T-helper 17 cell (primary cell): Measurements from ENCODE around the gene SRM. TPM values are rescaled to one million over a fixed set of nuclear protein-coding genes. Genes with fewer than 3 reads are reported as not detected.
"Not testable (repeated sequence)": the region's sequence is repeated elsewhere in the genome, so short reads cannot be mapped to it uniquely, and the experiment has no call there.

ENCODE experiments used
- ATAC-seq: fragments of 150-1000 bp; cut with Tn5 transposase; 2 replicates; pipeline ENCODE4 v1.10.0; 2021; ENCODE audit warnings: mild to moderate bottlenecking, moderate library complexity
- DNase-seq, 3 donors: peaks; one replicate each; pipeline versions ENCODE4 v3.0.0 to v3.0.0-alpha.2; 2020 to 2021
- H3K9me3 ChIP-seq: one replicate; pipeline ENCODE4 v1.7.0; 2013; ENCODE audit warnings: low read length, mild to moderate bottlenecking; ENCODE audit not compliant: control insufficient read depth, poor library complexity, severe bottlenecking
- H3K27ac Mint-ChIP-seq: one replicate; pipeline ENCODE4 v1.8.0; 2022; ENCODE audit warnings: mild to moderate bottlenecking, moderate library complexity, mixed read lengths
- H3K27me3 Mint-ChIP-seq: one replicate; pipeline ENCODE4 v1.8.0; 2022; ENCODE audit warnings: mixed read lengths
- H3K36me3 Mint-ChIP-seq: one replicate; pipeline ENCODE4 v1.8.0; 2022; ENCODE audit warnings: low read depth, mixed read lengths
- H3K4me1 Mint-ChIP-seq: one replicate; pipeline ENCODE4 v1.8.0; 2022; ENCODE audit warnings: mild to moderate bottlenecking, mixed read lengths
- H3K4me3 Mint-ChIP-seq: one replicate; pipeline ENCODE4 v1.8.0; 2022; ENCODE audit warnings: mild to moderate bottlenecking, moderate library complexity, mixed read lengths
- total RNA-seq, 4 donors: library from RNA in 2 of 4; stranded (reverse) in 2 of 4; gene quantifications; one replicate each; pipeline ENCODE4 v1.2.3 and lab custom pipeline; 2022 to 2026

Gene SRM
- total RNA-seq, 2 donors from 2014 or later, result 37.5 to 39.5 TPM

- Mint-ChIP-seq H3K4me1 (peaks cover 21% of the 10 kb centered on the region), H3K27me3 (no peaks in the 10 kb centered on the region), H3K4me3 (peak overlapping the region; percentile 98), H3K27ac (peak overlapping the region; percentile 86), H3K36me3 (no peaks in the 10 kb centered on the region)
- H3K9me3 ChIP-seq, result no peaks in the 10 kb centered on the region
- ATAC-seq (no peak), DNase-seq (no peak)
Measured at GRCh38 chr1:11058595-11059154, 1.1 kb downstream of the SRM start.

- peaks cover 19% of the 10 kb centered on the region for H3K4me1 Mint-ChIP-seq
- DNase-seq, result no peak
- H3K27me3 Mint-ChIP-seq, result no peaks in the 10 kb centered on the region
- H3K36me3 Mint-ChIP-seq, result no peaks in the 10 kb centered on the region
- peak overlapping the region; percentile 54 for H3K27ac Mint-ChIP-seq
- no peak overlapping the region for H3K4me3 Mint-ChIP-seq
- H3K9me3 ChIP-seq, result no peaks in the 10 kb centered on the region
- ATAC-seq, result no peak
Measured at GRCh38 chr1:11058026-11058425, 1.8 kb downstream of the SRM start.

GRCh38 chr1:11057477-11057876 is 2.3 kb downstream of the SRM start:
- DNase-seq (no peak), ATAC-seq (no peak)
- Mint-ChIP-seq H3K27ac (peak overlapping the region; percentile 54), H3K4me3 (no peak overlapping the region), H3K36me3 (no peaks in the 10 kb centered on the region), H3K27me3 (no peaks in the 10 kb centered on the region), H3K4me1 (peaks cover 21% of the 10 kb centered on the region)
- H3K9me3 ChIP-seq, result no peaks in the 10 kb centered on the region

GRCh38 chr1:11056504-11056903 is 3.3 kb downstream of the SRM start:
- no peaks in the 10 kb centered on the region for H3K27me3 Mint-ChIP-seq
- H3K4me1 Mint-ChIP-seq, result peaks cover 24% of the 10 kb centered on the region
- DNase-seq (no peak), ATAC-seq (no peak)
- no peak overlapping the region for H3K27ac Mint-ChIP-seq
- H3K4me3 Mint-ChIP-seq, result no peak overlapping the region
- no peaks in the 10 kb centered on the region for H3K9me3 ChIP-seq
- no peaks in the 10 kb centered on the region for H3K36me3 Mint-ChIP-seq

DNA sequence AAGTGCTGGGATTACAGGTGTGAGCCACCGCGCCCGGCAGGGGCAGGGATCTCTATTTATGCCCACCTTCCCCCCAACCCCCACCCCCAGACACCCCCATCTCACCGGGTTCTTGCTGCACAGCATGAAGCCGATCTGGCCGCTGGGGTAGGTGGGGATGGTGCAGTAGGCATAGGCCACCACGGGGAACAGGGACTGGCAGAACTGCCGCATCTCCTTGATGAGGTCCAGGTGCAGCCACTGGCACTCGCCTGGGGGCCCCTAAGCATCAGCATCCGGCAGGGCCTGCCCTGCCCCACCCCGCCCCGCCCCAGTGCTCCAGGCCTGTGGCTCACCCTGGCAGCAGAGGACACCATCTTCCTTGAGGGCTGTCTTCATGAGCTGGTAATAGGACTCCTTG is 4.1 kb downstream of the SRM start:
- DNase-seq, result no peak
- no peak for ATAC-seq
- Mint-ChIP-seq H3K4me3 (no peak overlapping the region), H3K36me3 (no peaks in the 10 kb centered on the region), H3K27me3 (no peaks in the 10 kb centered on the region), H3K27ac (no peak overlapping the region), H3K4me1 (peaks cover 20% of the 10 kb centered on the region)
- no peaks in the 10 kb centered on the region for H3K9me3 ChIP-seq

DNA sequence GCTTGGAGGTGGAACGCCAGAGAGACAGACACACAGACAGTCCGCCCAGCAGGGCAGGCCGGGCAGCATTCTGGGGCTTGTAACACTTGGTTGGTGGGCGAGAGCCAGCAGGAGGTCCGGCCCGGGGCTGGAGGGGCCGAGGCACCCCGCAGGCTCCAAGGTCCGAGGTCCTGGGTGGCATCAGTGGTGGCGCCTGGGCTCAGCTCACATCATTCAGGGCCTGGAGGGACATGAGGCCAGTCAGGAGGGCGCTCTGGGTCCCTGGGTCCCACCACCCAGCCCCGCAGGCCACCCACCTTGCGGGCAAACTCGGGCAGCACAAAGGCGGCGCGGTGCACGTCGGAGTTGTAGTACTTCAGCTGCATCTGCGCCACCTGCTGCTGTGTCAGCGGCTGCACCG is 5.2 kb downstream of the SRM start:
- ATAC-seq, result no peak
- Mint-ChIP-seq H3K27ac (no peak overlapping the region), H3K36me3 (no peaks in the 10 kb centered on the region), H3K4me1 (peaks cover 19% of the 10 kb centered on the region), H3K4me3 (no peak overlapping the region), H3K27me3 (no peaks in the 10 kb centered on the region)
- DNase-seq, result no peak
- no peaks in the 10 kb centered on the region for H3K9me3 ChIP-seq

DNA sequence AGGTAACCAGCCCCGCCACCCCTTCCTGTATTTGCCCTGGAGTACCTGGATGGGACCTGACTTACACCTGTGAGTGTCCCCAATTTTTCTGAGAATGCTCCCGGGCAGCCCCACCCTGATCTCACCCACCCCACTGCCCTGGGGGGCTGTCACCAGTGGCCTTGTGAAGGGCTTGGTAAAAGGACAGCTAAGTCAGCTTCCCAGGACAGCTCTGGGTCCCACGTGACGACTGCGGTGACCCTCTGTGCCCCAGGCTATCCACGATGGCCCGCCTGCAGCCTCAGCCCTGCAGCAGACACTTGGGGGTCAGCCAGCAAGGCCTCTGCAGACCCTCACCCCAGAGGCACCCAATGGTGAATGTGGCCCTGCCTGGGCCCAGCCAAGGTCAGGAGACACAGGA is 5.6 kb downstream of the SRM start:
- Mint-ChIP-seq H3K27me3 (no peaks in the 10 kb centered on the region), H3K27ac (no peak overlapping the region), H3K4me3 (no peak overlapping the region), H3K4me1 (peaks cover 18% of the 10 kb centered on the region), H3K36me3 (no peaks in the 10 kb centered on the region)
- DNase-seq (no peak), ATAC-seq (no peak)
- no peaks in the 10 kb centered on the region for H3K9me3 ChIP-seq

DNA sequence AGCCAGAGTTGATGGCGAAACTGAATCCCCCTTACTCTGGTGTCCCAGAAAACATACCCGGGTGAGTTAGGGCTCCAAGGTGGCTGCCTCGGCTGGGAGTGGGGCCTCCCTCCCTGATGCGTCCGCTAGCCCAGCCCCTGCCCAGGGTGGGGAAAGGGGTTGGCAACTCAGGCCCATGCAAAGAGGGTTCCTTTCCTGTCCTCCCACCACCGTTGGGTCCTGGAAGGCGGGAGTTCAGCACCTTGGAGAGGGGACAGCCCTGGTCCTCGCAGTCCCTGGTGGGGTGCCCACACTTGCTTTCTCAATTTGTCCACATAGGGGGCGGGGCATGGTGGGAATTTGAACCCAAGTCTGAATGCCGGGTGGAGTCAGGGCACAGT is 6.1 kb downstream of the SRM start:
- no peaks in the 10 kb centered on the region for H3K27me3 Mint-ChIP-seq

DNA sequence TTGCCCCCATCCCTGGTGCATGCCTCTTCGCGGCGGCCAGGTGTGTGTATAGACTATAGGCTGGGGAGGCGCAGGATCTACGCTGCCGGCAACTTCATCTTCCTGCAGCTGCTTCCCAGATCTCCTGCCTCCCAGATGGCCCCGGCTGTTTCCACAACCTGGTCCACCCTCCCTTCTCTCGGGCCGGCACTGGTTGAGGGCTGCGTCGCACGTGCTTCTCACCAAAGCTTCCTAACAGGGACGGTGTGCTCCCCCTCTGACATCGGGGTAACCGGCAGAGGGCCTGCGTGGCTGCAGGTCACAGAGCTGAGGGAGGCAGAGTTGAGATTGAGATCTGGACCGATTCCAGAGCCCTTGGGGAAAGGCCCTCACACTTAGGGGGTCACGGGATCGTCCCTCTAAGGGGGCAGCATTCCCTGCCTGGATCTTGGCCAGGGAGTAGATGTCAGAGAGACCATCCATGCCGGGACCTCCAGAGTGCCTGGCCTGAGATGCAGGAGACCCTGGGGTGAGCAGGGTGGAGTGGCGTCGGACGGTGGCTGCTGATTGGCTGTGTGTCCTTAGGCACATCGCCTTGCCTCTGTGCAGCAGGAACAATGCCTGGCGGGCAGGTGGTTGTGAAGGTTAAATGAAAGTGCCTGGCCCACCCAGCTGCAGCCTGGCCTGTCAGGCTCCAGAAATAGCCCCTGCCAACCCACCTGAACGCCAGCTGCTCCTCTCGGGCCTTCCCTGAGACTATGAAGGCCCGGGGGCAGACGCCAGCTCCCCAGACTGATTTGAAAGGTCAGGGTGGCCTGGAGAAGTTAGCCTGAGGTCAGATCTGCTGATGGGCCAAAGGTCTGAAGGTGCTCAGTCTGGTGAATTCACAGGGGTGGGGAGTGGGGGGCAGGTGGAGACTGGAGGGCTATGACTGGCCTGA is 6.7 kb downstream of the SRM start:
- no peak for DNase-seq
- H3K27ac Mint-ChIP-seq, result peak overlapping the region; percentile 4
- no peaks in the 10 kb centered on the region for H3K9me3 ChIP-seq
- no peaks in the 10 kb centered on the region for H3K27me3 Mint-ChIP-seq
- no peak overlapping the region for H3K4me3 Mint-ChIP-seq
- peak; percentile 27 for ATAC-seq
- no peaks in the 10 kb centered on the region for H3K36me3 Mint-ChIP-seq
- peaks cover 11% of the 10 kb centered on the region for H3K4me1 Mint-ChIP-seq

More for the DNA sequence above, 6.1 kb downstream of the SRM start:
- ATAC-seq (no peak), DNase-seq (no peak)
- no peaks in the 10 kb centered on the region for H3K9me3 ChIP-seq
- Mint-ChIP-seq H3K4me3 (no peak overlapping the region), H3K4me1 (peaks cover 14% of the 10 kb centered on the region), H3K36me3 (no peaks in the 10 kb centered on the region), H3K27ac (no peak overlapping the region)

DNA sequence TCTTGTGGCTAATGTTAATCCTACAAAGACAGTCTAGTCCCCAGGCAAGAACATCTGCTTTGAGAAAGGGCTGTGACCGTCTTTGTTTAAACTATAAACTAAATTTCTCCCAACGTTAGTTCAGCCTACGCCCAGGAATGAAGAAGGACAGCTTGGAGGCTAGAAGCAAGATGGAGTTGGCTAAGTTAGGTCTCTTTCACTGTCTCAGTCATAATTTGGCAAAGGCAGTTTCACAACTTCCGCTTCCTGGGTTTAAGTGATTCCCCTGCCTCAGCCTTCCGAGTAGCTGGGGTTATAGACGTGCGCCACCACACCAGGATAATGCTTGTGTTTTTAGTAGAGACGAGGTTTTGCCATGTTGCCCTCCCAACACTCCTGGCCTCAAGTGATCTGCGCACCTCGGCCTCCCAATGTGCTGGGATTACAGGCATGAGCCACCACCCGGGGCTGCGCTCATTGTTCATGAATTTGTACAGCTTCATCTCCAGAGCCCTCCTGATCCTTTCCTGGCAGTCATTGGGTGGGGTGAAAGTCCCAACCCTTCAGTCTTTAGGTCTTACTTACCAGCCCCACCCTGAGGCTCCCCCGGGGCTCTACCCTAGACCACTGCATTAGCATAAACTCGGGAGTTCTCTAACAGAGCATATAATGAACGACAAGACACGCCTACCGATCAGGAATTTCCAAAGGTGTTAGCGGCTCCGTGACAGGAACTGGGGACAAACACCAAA is 7.9 kb downstream of the SRM start:
- ATAC-seq, result no peak

GRCh38 chr1:11051121-11051520 is 8.7 kb downstream of the SRM start:
- not testable (repeated sequence) for H3K4me3 Mint-ChIP-seq, H3K36me3 Mint-ChIP-seq, H3K27me3 Mint-ChIP-seq, DNase-seq, H3K4me1 Mint-ChIP-seq, H3K9me3 ChIP-seq, ATAC-seq
- peak overlapping the region; percentile 27 for H3K27ac Mint-ChIP-seq

More for the DNA sequence above, 7.9 kb downstream of the SRM start:
- Mint-ChIP-seq H3K4me1 (peaks cover 8% of the 10 kb centered on the region), H3K4me3 (no peak overlapping the region), H3K36me3 (no peaks in the 10 kb centered on the region), H3K27ac (peak overlapping the region; percentile 27), H3K27me3 (no peaks in the 10 kb centered on the region)
- no peak for DNase-seq
- no peaks in the 10 kb centered on the region for H3K9me3 ChIP-seq

DNA sequence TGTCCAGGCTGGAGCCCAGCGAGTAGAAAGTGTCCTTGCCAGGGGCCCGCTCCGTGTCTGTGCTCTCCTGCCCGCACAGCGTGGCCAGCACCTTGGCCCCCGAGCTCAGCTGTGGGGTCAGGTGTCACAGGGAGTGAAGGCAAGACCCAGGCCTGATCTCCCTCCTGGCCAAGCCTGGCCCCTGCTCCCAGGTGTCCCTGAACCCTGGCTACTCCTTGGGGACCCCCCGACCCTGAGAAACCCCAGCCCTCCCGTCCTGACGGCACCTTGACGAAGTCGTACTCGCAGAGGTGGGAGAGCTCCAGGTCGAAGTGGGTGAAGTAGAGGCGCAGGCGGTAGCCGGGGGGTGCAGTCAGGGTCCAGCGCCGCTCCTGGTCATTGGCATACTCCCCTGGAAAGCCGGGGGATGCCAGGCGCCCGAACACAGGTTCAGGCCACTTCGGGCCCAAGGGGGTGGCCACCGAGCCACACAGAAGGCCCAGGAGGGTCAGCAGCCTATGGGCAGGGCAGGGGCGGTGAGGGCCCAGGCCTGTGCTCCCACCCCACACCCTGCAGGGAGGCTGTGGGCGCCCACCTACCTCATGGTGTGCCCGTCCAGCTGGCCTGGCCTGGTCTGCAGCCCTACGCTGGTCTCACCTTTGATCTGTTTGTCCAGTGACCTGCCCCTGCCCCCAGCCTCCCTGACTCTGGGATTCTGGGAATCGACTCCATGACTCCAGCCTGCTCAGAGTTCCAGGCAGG is 13.0 kb downstream of the SRM start, which contains the start of gene MASP2:
MASP2 (minus strand) TSS at position 615 of the 741 bp plus-strand sequence; CDS start at position 583, 32 bp downstream.
- Mint-ChIP-seq H3K27me3 (no peaks in the 10 kb centered on the region), H3K27ac (no peak within 1 kb of the TSS), H3K4me1 (peaks cover 2% of the 10 kb centered on the region), H3K36me3 (no peaks in the 10 kb centered on the region), H3K4me3 (no peak within 1 kb of the TSS)
- no peaks in the 10 kb centered on the region for H3K9me3 ChIP-seq
- ATAC-seq, result no peak
- DNase-seq, result peak in 1 of 3 donors; percentile 6

DNA sequence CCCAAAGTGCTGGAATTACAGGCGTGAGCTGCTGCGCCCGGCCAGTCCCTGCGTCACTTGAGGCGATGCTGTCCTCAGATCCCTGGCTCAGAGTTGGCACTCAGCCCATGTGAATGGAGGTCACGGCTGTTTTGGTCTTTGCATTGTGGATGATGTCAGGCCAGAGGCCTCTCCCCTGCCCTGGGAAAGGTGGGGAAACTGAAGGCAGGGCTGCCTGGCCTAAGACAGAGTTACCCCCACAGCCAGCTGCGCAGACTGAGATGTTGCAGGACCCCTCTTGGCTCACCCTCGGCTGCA is 13.6 kb downstream of the SRM start:
- H3K4me3 Mint-ChIP-seq, result no peak overlapping the region
- peaks cover 2% of the 10 kb centered on the region for H3K4me1 Mint-ChIP-seq
- ATAC-seq, result no peak
- H3K27ac Mint-ChIP-seq, result no peak overlapping the region
- H3K36me3 Mint-ChIP-seq, result no peaks in the 10 kb centered on the region
- no peaks in the 10 kb centered on the region for H3K9me3 ChIP-seq
- DNase-seq, result peak in 1 of 3 donors; percentile 1
- no peaks in the 10 kb centered on the region for H3K27me3 Mint-ChIP-seq
